GM12878 (cell line): ENCODE data around the gene CHN2. TPM values are rescaled to one million over a fixed set of nuclear protein-coding genes. Genes with fewer than 3 reads are reported as not detected.
A peak's percentile ranks its signal among the peaks of the same experiment; 100 is the strongest.

Source experiments
- ATAC-seq: fragments of 200-7000 bp; cut with Tn5 transposase; 3 replicates; pipeline ENCODE4 v1.9.1; 2020; ENCODE audit warnings: mild to moderate bottlenecking, moderate library complexity
- BruUV-seq: library from RNA; stranded (reverse); fragments of 400-500 nt; replicated peaks from 2 replicates; lab custom pipeline; 2021; lab: Mats Ljungman, UMichigan
- CTCF ChIA-PET: fragments of 300-600 bp; sonication (Branson Sonifier 250); formaldehyde crosslinking; extraction: SDS; loops from one replicate; lab custom pipeline; 2021; ENCODE audit warnings: inconsistent platforms; lab: Yijun Ruan, JAX
- POLR2A ChIA-PET: fragments of 350-600 bp; formaldehyde crosslinking; extraction: SDS; loops from one replicate; lab custom pipeline; 2021; ENCODE audit warnings: inconsistent platforms; lab: Charles Lee
- RAD21 ChIA-PET: fragments of 300-600 bp; sonication (Branson Sonifier 250); formaldehyde crosslinking; loops from one replicate; lab custom pipeline; 2023; ENCODE audit warnings: antibody characterized with exemption; ENCODE audit not compliant: unreplicated experiment; lab: Charles Lee
- SMC1A ChIA-PET: fragments of 300-600 bp; sonication (Branson Sonifier 250); formaldehyde crosslinking; loops from one replicate; lab custom pipeline; 2023; ENCODE audit not compliant: unreplicated experiment, uncharacterized antibody; lab: Charles Lee
- DNase-seq: peaks from one replicate; pipeline ENCODE4 v3.0.0-alpha.2; 2011; ENCODE audit warnings: low read depth, low spot score
- FAIRE-seq: peaks from 3 replicates; lab custom pipeline; 2011; peaks lifted over from hg19 to GRCh38; lab: Jason Lieb, UNC
- H2AFZ ChIP-seq: 2 replicates; pipeline ENCODE4 v1.6.0; 2011; ENCODE audit warnings: low read depth, low read length, control low read depth; ENCODE audit not compliant: control insufficient read depth
- H3K27ac ChIP-seq: 2 replicates; pipeline ENCODE4 v1.5.1; 2011; ENCODE audit warnings: control low read depth; ENCODE audit not compliant: control insufficient read depth, insufficient read depth
- H3K27me3 ChIP-seq, 2 experiments: replicated peaks in 1 of 2; 2 replicates each; pipeline versions ENCODE4 v1.6.0 to v1.6.1; 2011; ENCODE audit warnings: low read length in 1 of 2; ENCODE audit not compliant: control insufficient read depth in 2 of 2, insufficient read depth in 2 of 2
- H3K36me3 ChIP-seq, 2 experiments: 2 replicates each; pipeline ENCODE4 v1.5.1; 2011; ENCODE audit warnings: low read length in 1 of 2; ENCODE audit not compliant: control insufficient read depth in 2 of 2, insufficient read depth in 2 of 2
- H3K4me1 ChIP-seq: 2 replicates; pipeline ENCODE4 v1.6.1; 2011; ENCODE audit warnings: mild to moderate bottlenecking, low read length, moderate library complexity, mixed read lengths; ENCODE audit not compliant: control insufficient read depth, insufficient read depth
- H3K4me2 ChIP-seq: 2 replicates; pipeline ENCODE4 v1.6.0; 2011; ENCODE audit warnings: control low read depth; ENCODE audit not compliant: control insufficient read depth, insufficient read depth
- H3K4me3 ChIP-seq: fragments of 200-600 bp; sonication (generic); 2 replicates; pipeline ENCODE4 v1.5.1; 2016
- H3K79me2 ChIP-seq: 2 replicates; pipeline ENCODE4 v1.6.0; 2011; ENCODE audit warnings: low read length; ENCODE audit not compliant: control insufficient read depth, insufficient read depth
- H3K9ac ChIP-seq: 2 replicates; pipeline ENCODE4 v1.8.0; 2011; ENCODE audit warnings: low read length, control low read depth, mixed read lengths; ENCODE audit not compliant: control insufficient read depth, insufficient read depth
- H3K9me3 ChIP-seq: replicated peaks from 3 replicates; pipeline ENCODE4 v1.5.1; 2011; ENCODE audit warnings: mild to moderate bottlenecking, low read length; ENCODE audit not compliant: control insufficient read depth, insufficient read depth
- H4K20me1 ChIP-seq: 2 replicates; pipeline ENCODE4 v1.6.0; 2011; ENCODE audit not compliant: control insufficient read depth, insufficient read depth
- BCL11A ChIP-seq: IDR thresholded peaks from 2 replicates; pipeline ENCODE4 v1.6.1; 2011; ENCODE audit warnings: low read depth, low read length
- CREB1 ChIP-seq: IDR thresholded peaks from 2 replicates; pipeline ENCODE4 v1.6.1; 2012; ENCODE audit warnings: low read depth, mild to moderate bottlenecking, inconsistent platforms
- JUNB ChIP-seq: IDR thresholded peaks from 2 replicates; pipeline ENCODE4 v1.6.1; 2016; ENCODE audit warnings: antibody characterized with exemption, mild to moderate bottlenecking
- MEF2B ChIP-seq: fragments of 450-650 bp; IDR thresholded peaks from 2 replicates; pipeline ENCODE4 v1.6.1; 2018; ENCODE audit warnings: mild to moderate bottlenecking, moderate library complexity; ENCODE audit not compliant: partially characterized antibody, poor library complexity, severe bottlenecking
- MYB ChIP-seq: fragments of 150-350 bp; IDR thresholded peaks from 2 replicates; pipeline ENCODE4 v1.6.1; 2014; ENCODE audit warnings: mild to moderate bottlenecking, low read depth, low read length, borderline replicate concordance
- NFYB ChIP-seq: IDR thresholded peaks from 2 replicates; pipeline ENCODE4 v1.6.1; 2011; ENCODE audit warnings: low read depth, mild to moderate bottlenecking, low read length, improper control_type of control experiment, moderate library complexity; ENCODE audit not compliant: insufficient read depth
- NR2C2 ChIP-seq: IDR thresholded peaks from 2 replicates; pipeline ENCODE4 v1.6.1; 2011; ENCODE audit warnings: borderline replicate concordance, low read depth; ENCODE audit not compliant: control insufficient read depth, insufficient read length
- POLR2AphosphoS2 ChIP-seq: IDR thresholded peaks from 2 replicates; pipeline ENCODE4 v1.6.1; 2011; ENCODE audit warnings: low read depth, mild to moderate bottlenecking, low read length, improper control_type of control experiment, moderate library complexity
- POLR2AphosphoS5 ChIP-seq: IDR thresholded peaks from 2 replicates; pipeline ENCODE4 v1.6.1; 2011; ENCODE audit warnings: mild to moderate bottlenecking, low read length, inconsistent platforms
- POU2F2 ChIP-seq: IDR thresholded peaks from 3 replicates; pipeline ENCODE4 v1.6.1; 2011; ENCODE audit warnings: low read depth, mild to moderate bottlenecking, low read length, borderline replicate concordance
- RB1 ChIP-seq: fragments of 450-650 bp; formaldehyde crosslinking; IDR thresholded peaks from 2 replicates; pipeline ENCODE4 v1.6.1; 2017; ENCODE audit warnings: mild to moderate bottlenecking, borderline replicate concordance
- WGBS: methylation state at CpG from one replicate; pipeline ENCODE4 v1.1.6; 2016; ENCODE audit warnings: low lambda C conversion rate; ENCODE audit not compliant: insufficient replicate concordance, insufficient coverage; ENCODE audit errors: missing lambda C conversion rate; 5-methylcytosine and 5-hydroxymethylcytosine counted together
- in situ Hi-C: fragments of 300-500 bp; cut with MboI; formaldehyde crosslinking; loops from 9 replicates; pipeline ENCODE4 v1.14.3; 2018; ENCODE audit warnings: mixed read lengths
- intact Hi-C: fragments of 100-400 bp; cut with micrococcal nuclease; formaldehyde crosslinking; loops from one replicate; pipeline ENCODE4 v1.14.2; 2022; ENCODE audit not compliant: unreplicated experiment
- polyA plus RNA-seq, 11 experiments: library from polyadenylated mRNA; depleted of rRNA in 4 of 11; unstranded in 6 of 11; stranded (reverse) in 5 of 11; fragments of >200 nt; fragmentation: Nextera tagmentation in 4 of 11; fragmentation: Illumina TruSeq in 1 of 11; extraction: Ambion mirVana in 4 of 11; extraction: Trizol in 1 of 11; gene quantifications; 1 replicate in 1 of 11; 2 replicates in 10 of 11; pipeline versions ENCODE4 v1.2.1 to v1.2.3, GENCODE V29; 2011 to 2016; ENCODE audit warnings: inconsistent platforms in 2 of 11, missing spikeins in 2 of 11, low read depth in 1 of 11
- total RNA-seq, 4 experiments: library from RNA; depleted of rRNA in 3 of 4; stranded (reverse); fragments of >200 nt in 3 of 4; fragmentation: Illumina TruSeq in 1 of 4; extraction: Trizol in 1 of 4; gene quantifications; 2 replicates each; pipeline versions ENCODE4 v1.2.1 to v1.2.3, GENCODE V29; 2013 to 2021
- TF ChIP-seq, protein P1 (sequence below): fragments of 450-650 bp; formaldehyde crosslinking; IDR thresholded peaks from 2 replicates; pipeline ENCODE4 v1.4.0; 2022; ENCODE audit warnings: mild to moderate bottlenecking, moderate library complexity

CHN2 gene
- total and polyA plus RNA-seq, 10 of the 15 experiments (the other 5 are each of a cell fraction or from before 2014, with no cell fraction given): 0.11 to 3.8 (median 0.37) TPM; not detected in 2

- H3K27ac ChIP-seq: no peak overlapping the region
- BruUV-seq: no TSS peak
- FAIRE-seq: no peak
- ChIA-PET SMC1A (no interaction called here), CTCF (interaction anchor here (1.2 kb wide), 1 partner anchor 169 kb away, joined by 4 read pairs; no protein-coding TSS in a partner anchor), POLR2A (no interaction called here), RAD21 (no interaction called here)
- H2AFZ ChIP-seq: no peak overlapping the region
- TF ChIP-seq MEF2B (no peak), RB1 (no peak), CREB1 (no peak), POU2F2 (no peak), MYB (no peak), POLR2AphosphoS5 (no peak)
- intact Hi-C loops: no loop called here
- H3K79me2 ChIP-seq: no peaks in the 10 kb centered on the region
- no peaks in the 10 kb centered on the region for H3K4me1 ChIP-seq
- DNase-seq: no peak
- no peaks in the 10 kb centered on the region; the same call in 1 of the 2 replicates for H4K20me1 ChIP-seq
- H3K27me3 ChIP-seq: no peaks in the 10 kb centered on the region; a peak in 1 of 4 replicates
- H3K4me3 ChIP-seq: no peak overlapping the region
- H3K4me2 ChIP-seq: no peak overlapping the region
- in situ Hi-C loops: no loop called here
- H3K9ac ChIP-seq: no peak overlapping the region
- 28% methylated on average over 3 of the region's 3 CpGs for WGBS
- H3K9me3 ChIP-seq: no peaks in the 10 kb centered on the region
- ATAC-seq: no peak
- H3K36me3 ChIP-seq: no peaks in the 10 kb centered on the region
Observed at GRCh38 chr7:29242265-29242664, 47.7 kb downstream of the CHN2 start.

DNA sequence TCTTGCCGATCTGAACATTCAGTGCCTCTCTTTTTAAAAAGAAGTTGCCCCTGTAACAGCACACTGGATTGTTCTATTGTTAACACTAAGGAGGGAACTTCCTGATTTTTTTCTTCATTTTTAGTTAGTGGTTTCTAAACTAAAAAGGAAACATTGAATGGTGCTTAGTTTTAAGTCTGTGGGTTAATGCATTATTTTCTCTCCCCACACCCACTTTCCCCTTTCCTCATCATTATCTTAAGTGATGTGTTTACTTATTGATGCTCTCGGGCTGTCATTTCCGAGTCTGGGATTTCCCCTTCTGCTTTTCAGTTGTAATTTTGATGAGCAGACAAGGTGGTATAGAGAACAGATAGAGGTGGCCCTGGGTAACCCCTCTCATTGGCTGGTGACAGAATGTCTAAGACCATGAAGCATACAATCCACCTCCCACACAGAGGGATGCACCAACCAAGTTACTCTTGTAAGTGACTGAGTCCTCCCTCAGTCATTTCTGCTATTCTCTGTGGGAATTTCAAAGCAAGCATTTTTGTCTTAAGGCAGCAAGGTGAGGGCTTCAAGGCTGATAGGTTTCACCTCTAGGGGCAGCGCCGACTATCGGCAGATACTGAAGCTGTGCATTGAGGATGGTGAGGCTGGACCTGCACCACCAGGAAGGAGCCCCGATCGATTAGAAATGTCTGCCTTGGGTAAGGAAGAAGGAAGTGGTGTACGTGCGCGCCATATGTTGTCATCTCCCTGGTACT, 49.5 kb downstream of the CHN2 start:
- no peaks in the 10 kb centered on the region; a peak in 1 of 4 replicates for H3K27me3 ChIP-seq
- no peak overlapping the region for H3K9ac ChIP-seq
- in situ Hi-C loops: no loop called here
- H3K27ac ChIP-seq: no peak overlapping the region
- ChIA-PET RAD21 (no interaction called here), POLR2A (interaction anchor here (0.5 kb wide), 1 partner anchor 207 kb away, joined by 3 read pairs; no protein-coding TSS in a partner anchor), SMC1A (interaction anchor here (0.8 kb wide), 1 partner anchor 165 kb away, joined by 3 read pairs; no protein-coding TSS in a partner anchor), CTCF (no interaction called here)
- no peaks in the 10 kb centered on the region for H3K9me3 ChIP-seq
- FAIRE-seq: no peak
- no peaks in the 10 kb centered on the region for H3K79me2 ChIP-seq
- H3K36me3 ChIP-seq: no peaks in the 10 kb centered on the region
- no peaks in the 10 kb centered on the region for H3K4me1 ChIP-seq
- no peak overlapping the region for H2AFZ ChIP-seq
- no peaks in the 10 kb centered on the region; the same call in 1 of the 2 replicates for H4K20me1 ChIP-seq
- H3K4me3 ChIP-seq: no peak overlapping the region
- ATAC-seq: peak; percentile 96
- intact Hi-C loops: loop anchor here (1.0 to 2.0 kb wide), 2 partner anchors 30 to 45 kb away; no protein-coding TSS in a partner anchor
- DNase-seq: peak; percentile 7
- BruUV-seq: no TSS peak
- no peak overlapping the region for H3K4me2 ChIP-seq
- WGBS: 39% methylated on average over 11 of the region's 11 CpGs
- TF ChIP-seq JUNB (no peak), NFYB (0 out of 2 replicates have a peak, but pooled peaks have one; percentile 30), NR2C2 (no peak), BCL11A (0 out of 2 replicates have a peak, but pooled peaks have one; percentile 18), POLR2AphosphoS2 (no peak)
- TF ChIP-seq, protein P1, sequence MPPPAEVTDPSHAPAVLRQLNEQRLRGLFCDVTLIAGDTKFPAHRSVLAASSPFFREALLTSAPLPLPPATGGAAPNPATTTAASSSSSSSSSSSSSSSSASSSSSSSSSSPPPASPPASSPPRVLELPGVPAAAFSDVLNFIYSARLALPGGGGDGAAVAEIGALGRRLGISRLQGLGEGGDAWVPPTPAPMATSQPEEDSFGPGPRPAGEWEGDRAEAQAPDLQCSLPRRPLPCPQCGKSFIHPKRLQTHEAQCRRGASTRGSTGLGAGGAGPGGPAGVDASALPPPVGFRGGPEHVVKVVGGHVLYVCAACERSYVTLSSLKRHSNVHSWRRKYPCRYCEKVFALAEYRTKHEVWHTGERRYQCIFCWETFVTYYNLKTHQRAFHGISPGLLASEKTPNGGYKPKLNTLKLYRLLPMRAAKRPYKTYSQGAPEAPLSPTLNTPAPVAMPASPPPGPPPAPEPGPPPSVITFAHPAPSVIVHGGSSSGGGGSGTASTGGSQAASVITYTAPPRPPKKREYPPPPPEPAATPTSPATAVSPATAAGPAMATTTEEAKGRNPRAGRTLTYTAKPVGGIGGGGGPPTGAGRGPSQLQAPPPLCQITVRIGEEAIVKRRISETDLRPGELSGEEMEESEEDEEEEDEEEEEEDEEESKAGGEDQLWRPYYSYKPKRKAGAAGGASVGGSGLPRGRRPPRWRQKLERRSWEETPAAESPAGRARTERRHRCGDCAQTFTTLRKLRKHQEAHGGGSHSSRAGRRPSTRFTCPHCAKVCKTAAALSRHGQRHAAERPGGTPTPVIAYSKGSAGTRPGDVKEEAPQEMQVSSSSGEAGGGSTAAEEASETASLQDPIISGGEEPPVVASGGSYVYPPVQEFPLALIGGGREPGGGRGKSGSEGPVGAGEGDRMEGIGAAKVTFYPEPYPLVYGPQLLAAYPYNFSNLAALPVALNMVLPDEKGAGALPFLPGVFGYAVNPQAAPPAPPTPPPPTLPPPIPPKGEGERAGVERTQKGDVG (CRISPR knock-in tag): no peak
